IMR-90 (cell line): ENCODE measurements around the gene AQP12A. TPM values are rescaled to one million over a fixed set of nuclear protein-coding genes. Genes with fewer than 3 reads are reported as not detected.

Source experiments
- ATAC-seq: fragments of 200-7000 bp; cut with Tn5 transposase; 2 replicates; pipeline ENCODE4 v1.9.1; 2020; ENCODE audit warnings: low read depth, mild to moderate bottlenecking, moderate library complexity
- BruUV-seq: library from RNA; stranded (reverse); fragments of 400-500 nt; replicated peaks from 2 replicates; lab custom pipeline; 2021; lab: Mats Ljungman, UMichigan
- CTCF ChIA-PET: fragments of 300-600 bp; formaldehyde crosslinking; extraction: SDS; loops from one replicate; lab custom pipeline; 2021; ENCODE audit warnings: antibody characterized with exemption; lab: Yijun Ruan, JAX
- POLR2A ChIA-PET: fragments of 300-600 bp; sonication (Branson Sonifier 250); formaldehyde crosslinking; loops from one replicate; lab custom pipeline; 2022; ENCODE audit warnings: antibody characterized with exemption; ENCODE audit not compliant: unreplicated experiment; lab: Charles Lee
- DNase-seq: peaks from one replicate; pipeline ENCODE4 v3.0.0; 2013
- H2AFZ ChIP-seq: replicated peaks from 2 replicates; pipeline ENCODE3; 2013; ENCODE audit warnings: low read length, mild to moderate bottlenecking; ENCODE audit not compliant: poor library complexity
- H2AK5ac ChIP-seq: 2 replicates; pipeline ENCODE4 v1.6.1; 2013; ENCODE audit warnings: low read depth, low read length, inconsistent platforms
- H2AK9ac ChIP-seq: replicated peaks from 2 replicates; pipeline ENCODE3; 2013; ENCODE audit warnings: mild to moderate bottlenecking, low read depth, low read length, moderate library complexity; ENCODE audit not compliant: poor library complexity
- H2BK120ac ChIP-seq: 2 replicates; pipeline ENCODE4 v1.6.1; 2013; ENCODE audit warnings: low read depth, low read length, inconsistent platforms
- H2BK15ac ChIP-seq: 3 replicates; pipeline ENCODE4 v1.6.1; 2013; ENCODE audit warnings: low read depth, low read length, inconsistent platforms
- H2BK20ac ChIP-seq: 2 replicates; pipeline ENCODE4 v1.6.1; 2013; ENCODE audit warnings: low read depth, mild to moderate bottlenecking, inconsistent platforms, low read length, moderate library complexity
- H2BK5ac ChIP-seq: 2 replicates; pipeline ENCODE4 v1.6.1; 2013; ENCODE audit warnings: mild to moderate bottlenecking, low read depth, low read length, inconsistent platforms; ENCODE audit not compliant: poor library complexity, severe bottlenecking
- H3K14ac ChIP-seq: replicated peaks from 2 replicates; pipeline ENCODE4 v1.6.1; 2013; ENCODE audit warnings: low read depth, low read length, inconsistent platforms
- H3K18ac ChIP-seq: 2 replicates; pipeline ENCODE4 v1.6.1; 2013; ENCODE audit warnings: low read depth, low read length, control low read depth
- H3K23ac ChIP-seq: 2 replicates; pipeline ENCODE4 v1.6.1; 2013; ENCODE audit warnings: low read depth, low read length, inconsistent platforms
- H3K27ac ChIP-seq: 2 replicates; pipeline ENCODE4 v1.5.1; 2013; ENCODE audit warnings: mild to moderate bottlenecking, control low read depth, low read length; ENCODE audit not compliant: insufficient read depth
- H3K27me3 ChIP-seq: 2 replicates; pipeline ENCODE4 v1.6.1; 2013; ENCODE audit warnings: low read length; ENCODE audit not compliant: control insufficient read depth, insufficient read depth
- H3K36me3 ChIP-seq: 2 replicates; pipeline ENCODE4 v1.6.1; 2013; ENCODE audit warnings: low read length, mixed read lengths; ENCODE audit not compliant: control insufficient read depth, insufficient read depth
- H3K4ac ChIP-seq: 2 replicates; pipeline ENCODE4 v1.6.1; 2013; ENCODE audit warnings: low read depth, low read length, inconsistent platforms
- H3K4me1 ChIP-seq: 2 replicates; pipeline ENCODE4 v1.6.1; 2013; ENCODE audit warnings: low read length, mixed read lengths; ENCODE audit not compliant: control insufficient read depth, insufficient read depth
- H3K4me2 ChIP-seq: 2 replicates; pipeline ENCODE4 v1.6.1; 2013; ENCODE audit warnings: low read depth, mild to moderate bottlenecking, control low read depth, low read length, moderate library complexity
- H3K4me3 ChIP-seq: 2 replicates; pipeline ENCODE4 v1.5.1; 2013; ENCODE audit warnings: low read depth, mild to moderate bottlenecking, control low read depth, low read length, moderate library complexity; ENCODE audit not compliant: insufficient read depth
- H3K56ac ChIP-seq: 2 replicates; pipeline ENCODE4 v1.6.1; 2013; ENCODE audit warnings: low read length, inconsistent platforms; ENCODE audit not compliant: insufficient read depth; ENCODE audit errors: extremely low read depth
- H3K79me1 ChIP-seq, 2 experiments: 2 replicates each; pipeline ENCODE4 v1.6.1; 2013; ENCODE audit warnings: low read length in 2 of 2, inconsistent platforms in 1 of 2, low read depth in 1 of 2
- H3K9ac ChIP-seq: 2 replicates; pipeline ENCODE4 v1.6.1; 2013; ENCODE audit warnings: low read depth, low read length, control low read depth
- H3K9me1 ChIP-seq: 2 replicates; pipeline ENCODE4 v1.6.1; 2013; ENCODE audit warnings: low read length, inconsistent platforms; ENCODE audit not compliant: insufficient read depth
- H3K9me3 ChIP-seq: 2 replicates; pipeline ENCODE4 v1.6.1; 2013; ENCODE audit warnings: low read length; ENCODE audit not compliant: control insufficient read depth, insufficient read depth
- H4K20me1 ChIP-seq: 2 replicates; pipeline ENCODE4 v1.6.1; 2013; ENCODE audit warnings: low read length, inconsistent platforms; ENCODE audit not compliant: insufficient read depth
- H4K5ac ChIP-seq: 2 replicates; pipeline ENCODE4 v1.6.1; 2013; ENCODE audit warnings: mild to moderate bottlenecking, low read depth, low read length, control low read depth
- H4K8ac ChIP-seq, 2 experiments: 2 replicates each; pipeline ENCODE4 v1.6.1; 2013; ENCODE audit warnings: low read depth in 2 of 2, low read length in 2 of 2, control low read depth in 1 of 2, inconsistent platforms in 1 of 2
- H4K91ac ChIP-seq: 2 replicates; pipeline ENCODE4 v1.6.1; 2013; ENCODE audit warnings: low read depth, low read length, inconsistent platforms; ENCODE audit not compliant: insufficient read depth
- BHLHE40 ChIP-seq: fragments of 150-350 bp; IDR thresholded peaks from 2 replicates; pipeline ENCODE4 v1.6.1; 2016; ENCODE audit warnings: mild to moderate bottlenecking, low read depth, low read length
- CEBPB ChIP-seq: IDR thresholded peaks from 2 replicates; pipeline ENCODE4 v1.6.1; 2012; ENCODE audit warnings: low read depth, low read length, improper control_type of control experiment
- CHD1 ChIP-seq: IDR thresholded peaks from 2 replicates; pipeline ENCODE4 v1.6.1; 2012; ENCODE audit warnings: low read depth, low read length, improper control_type of control experiment
- CTCF ChIP-seq: conservative IDR thresholded peaks from 2 replicates; pipeline ENCODE4 v1.5.1; 2012; ENCODE audit warnings: mild to moderate bottlenecking, low read depth, low read length, improper control_type of control experiment
- ELK1 ChIP-seq: fragments of 150-350 bp; IDR thresholded peaks from 2 replicates; pipeline ENCODE4 v1.6.1; 2016; ENCODE audit warnings: low read depth, mild to moderate bottlenecking, low read length, moderate library complexity, borderline replicate concordance
- FOS ChIP-seq: fragments of 150-350 bp; IDR thresholded peaks from 2 replicates; pipeline ENCODE4 v1.6.1; 2016; ENCODE audit warnings: low read depth, low read length
- MAFK ChIP-seq: IDR thresholded peaks from 2 replicates; pipeline ENCODE4 v1.6.1; 2012; ENCODE audit warnings: low read depth, low read length, improper control_type of control experiment
- MAZ ChIP-seq: IDR thresholded peaks from 2 replicates; pipeline ENCODE4 v1.6.1; 2012; ENCODE audit warnings: low read depth, mild to moderate bottlenecking, low read length, improper control_type of control experiment, moderate library complexity, borderline replicate concordance
- MXI1 ChIP-seq: IDR thresholded peaks from 2 replicates; pipeline ENCODE4 v1.6.1; 2012; ENCODE audit warnings: low read depth, mild to moderate bottlenecking, low read length, moderate library complexity, borderline replicate concordance
- NFE2L2 ChIP-seq: fragments of 150-350 bp; IDR thresholded peaks from 2 replicates; pipeline ENCODE4 v1.6.1; 2016; ENCODE audit warnings: low read depth, mild to moderate bottlenecking, low read length
- POLR2A ChIP-seq: IDR thresholded peaks from 2 replicates; pipeline ENCODE4 v1.6.1; 2012; ENCODE audit warnings: mild to moderate bottlenecking, low read depth, low read length
- RAD21 ChIP-seq: IDR thresholded peaks from 2 replicates; pipeline ENCODE4 v1.6.1; 2012; ENCODE audit warnings: low read length, improper control_type of control experiment
- RCOR1 ChIP-seq: IDR thresholded peaks from 2 replicates; pipeline ENCODE4 v1.6.1; 2012; ENCODE audit warnings: mild to moderate bottlenecking, low read length, improper control_type of control experiment; ENCODE audit not compliant: insufficient replicate concordance
- RFX5 ChIP-seq: IDR thresholded peaks from 2 replicates; pipeline ENCODE4 v1.8.0; 2012; ENCODE audit warnings: low read depth, mild to moderate bottlenecking, low read length, moderate library complexity
- SMC3 ChIP-seq: fragments of 150-350 bp; IDR thresholded peaks from 2 replicates; pipeline ENCODE4 v1.6.1; 2016; ENCODE audit warnings: low read depth, mild to moderate bottlenecking, antibody characterized with exemption, low read length, moderate library complexity
- USF2 ChIP-seq: fragments of 150-350 bp; IDR thresholded peaks from 2 replicates; pipeline ENCODE4 v1.6.1; 2017; ENCODE audit warnings: mild to moderate bottlenecking, antibody characterized with exemption, low read length, low read depth
- WGBS, 2 experiments: methylation state at CpG; one replicate each; pipeline versions ENCODE4 v1.1.5 to v1.1.7; 2013; ENCODE audit warnings: missing lambda C conversion rate in 2 of 2; ENCODE audit not compliant: insufficient read length in 1 of 2; ENCODE audit errors: extremely low coverage in 2 of 2; 5-methylcytosine and 5-hydroxymethylcytosine counted together
- dilution Hi-C: fragments of 300-500 bp; cut with HindIII; formaldehyde crosslinking; loops from one replicate; pipeline ENCODE4 v1.14.3; 2018; ENCODE audit warnings: low sequenced_read_pairs; ENCODE audit not compliant: unreplicated experiment
- in situ Hi-C: fragments of 300-500 bp; cut with MboI; formaldehyde crosslinking; loops from 3 replicates; pipeline ENCODE4 v1.14.3; 2019; ENCODE audit warnings: low sequenced_read_pairs, inconsistent platforms, mixed read lengths
- intact Hi-C: fragments of 100-400 bp; cut with micrococcal nuclease; formaldehyde crosslinking; loops from 2 replicates; pipeline ENCODE4 v1.10.0; 2022
- polyA plus RNA-seq, 3 experiments: library from polyadenylated mRNA; depleted of rRNA; stranded (reverse); fragments of >200 nt; gene quantifications; 2 replicates each; pipeline ENCODE4 v1.2.3, GENCODE V29; 2012; ENCODE audit warnings: low replicate concordance in 1 of 3
- total RNA-seq: library from RNA; depleted of rRNA; stranded (reverse); fragments of >200 nt; gene quantifications from 2 replicates; pipeline ENCODE4 v1.2.3, GENCODE V29; 2012

The AQP12A gene
- total and polyA plus RNA-seq, 2 of the 4 experiments (the other 2 are of a cell fraction) = not detected

DNA sequence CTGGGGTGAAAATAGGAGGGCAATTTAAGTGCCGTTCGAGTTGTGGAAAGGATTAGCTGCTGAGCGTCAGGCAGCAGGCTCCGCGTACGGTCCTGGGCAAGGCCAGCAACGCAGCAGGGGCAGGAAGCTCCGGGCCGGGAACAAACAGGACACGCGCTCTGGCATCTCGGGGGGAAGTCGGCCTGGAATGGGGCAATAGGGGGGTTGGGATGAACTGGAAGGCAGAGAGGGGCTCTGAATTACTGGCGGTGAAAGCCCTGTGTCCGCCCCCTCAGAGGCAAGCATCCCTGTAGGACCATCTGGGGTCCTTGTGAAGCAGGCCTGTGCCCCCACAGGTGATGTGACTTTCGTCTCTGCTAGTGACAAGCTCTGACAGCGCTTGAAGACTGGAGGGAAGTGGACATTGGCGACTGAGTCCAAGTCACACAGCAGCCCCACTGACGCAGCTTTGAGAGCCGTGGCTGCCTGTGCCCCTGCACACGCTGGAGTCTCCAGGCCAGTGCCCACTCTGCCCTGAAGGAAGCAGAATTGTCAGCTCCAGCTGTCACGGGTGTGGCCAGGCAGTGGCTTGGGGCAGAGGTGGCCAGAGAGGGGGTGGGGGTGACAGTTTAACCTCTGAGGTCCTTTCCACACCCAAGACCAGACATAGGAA is 44.0 kb upstream of the AQP12A start:
- Histone ChIP-seq H2BK120ac (no peak overlapping the region), H3K9ac (no peak overlapping the region), H4K91ac (no peak overlapping the region), H3K4me1 (no peaks in the 10 kb centered on the region), H3K14ac (no peak overlapping the region), H2BK15ac (no peak overlapping the region), H3K36me3 (no peaks in the 10 kb centered on the region), H3K4me3 (no peak overlapping the region), H3K27me3 (peaks cover 78% of the 10 kb centered on the region), H4K5ac (no peak overlapping the region), H3K4me2 (no peak overlapping the region), H4K20me1 (no peaks in the 10 kb centered on the region), H3K18ac (no peak overlapping the region), H3K27ac (no peak overlapping the region), H4K8ac (no peak overlapping the region), H3K9me3 (no peaks in the 10 kb centered on the region; the same call in 1 of the 2 replicates), H3K23ac (no peak overlapping the region), H3K56ac (no peak overlapping the region), H3K4ac (no peak overlapping the region), H2AFZ (no peak overlapping the region), H2AK5ac (no peak overlapping the region), H3K79me1 (no peaks in the 10 kb centered on the region), H2BK20ac (no peak overlapping the region), H2AK9ac (no peak overlapping the region), H2BK5ac (no peak overlapping the region), H3K9me1 (no peaks in the 10 kb centered on the region)
- ATAC-seq (no peak), DNase-seq (no peak)
- dilution Hi-C loops (no loop called here), intact Hi-C loops (no loop called here), in situ Hi-C loops (no loop called here)
- no TSS peak for BruUV-seq
- ChIA-PET POLR2A (no interaction called here), CTCF (no interaction called here)
- WGBS, 2 experiments = 71% methylated on average over 12 of the region's 22 CpGs; no CpG with 5 or more reads in 1 of the 2 experiments
- TF ChIP-seq CHD1 (no peak), CEBPB (no peak), NFE2L2 (no peak), FOS (no peak), SMC3 (no peak), MAZ (no peak), MXI1 (no peak), CTCF (no peak), POLR2A (no peak), USF2 (no peak), ELK1 (no peak), RAD21 (no peak), BHLHE40 (no peak), RCOR1 (no peak), MAFK (no peak), RFX5 (no peak)
